SU-DHL-6 (cell line): ENCODE results near the gene C19orf18.

ENCODE experiments used
- H2AFZ ChIP-seq: fragments of 200-600 bp; sonication (generic); 2 replicates; pipeline ENCODE4 v1.6.1; 2014; ENCODE audit warnings: low read depth, mild to moderate bottlenecking, moderate library complexity, mixed read lengths, antibody characterized with exemption, low read length; ENCODE audit not compliant: severe bottlenecking
- H3F3A ChIP-seq: fragments of 200-600 bp; shearing (Covaris generic); 2 replicates; pipeline ENCODE4 v1.6.0; 2016; ENCODE audit warnings: antibody characterized with exemption, mild to moderate bottlenecking; ENCODE audit not compliant: insufficient read depth
- H3K27ac ChIP-seq: fragments of 200-600 bp; sonication (generic); 2 replicates; pipeline ENCODE4 v1.5.1; 2016; ENCODE audit warnings: low read depth, mild to moderate bottlenecking, low read length, moderate library complexity, mixed read lengths
- H3K27me3 ChIP-seq: fragments of 200-600 bp; sonication (generic), shearing (Covaris generic); 2 replicates; pipeline ENCODE4 v1.6.0; 2014; ENCODE audit warnings: mild to moderate bottlenecking, low read length
- H3K36me3 ChIP-seq: fragments of 200-600 bp; sonication (generic); 2 replicates; pipeline ENCODE4 v1.6.1; 2014; ENCODE audit warnings: mild to moderate bottlenecking, low read length, mixed read lengths
- H3K4me2 ChIP-seq: fragments of 300-600, 200-600 bp; shearing (Covaris generic), sonication (generic); 2 replicates; pipeline ENCODE4 v1.6.0; 2014; ENCODE audit warnings: low read length, low read depth, mild to moderate bottlenecking; ENCODE audit not compliant: poor library complexity, severe bottlenecking
- H3K4me3 ChIP-seq: fragments of 200-600 bp; sonication (generic); 2 replicates; pipeline ENCODE4 v1.5.1; 2014; ENCODE audit warnings: antibody characterized with exemption, low read length, mild to moderate bottlenecking, mixed read lengths; ENCODE audit not compliant: insufficient read depth, poor library complexity, severe bottlenecking
- H3K79me2 ChIP-seq: fragments of 200-600 bp; sonication (generic); 2 replicates; pipeline ENCODE4 v1.6.1; 2014; ENCODE audit warnings: mild to moderate bottlenecking, low read length, moderate library complexity; ENCODE audit not compliant: insufficient read depth
- H3K9ac ChIP-seq: fragments of 200-600 bp; sonication (generic); 2 replicates; pipeline ENCODE4 v1.7.0; 2014; ENCODE audit warnings: mild to moderate bottlenecking, low read length
- H3K9me2 ChIP-seq: fragments of 200-600 bp; sonication (generic); replicated peaks from 2 replicates; pipeline ENCODE4 v1.6.1; 2014; ENCODE audit warnings: low read length; ENCODE audit not compliant: insufficient read depth
- H3K9me3 ChIP-seq: fragments of 200-600 bp; sonication (generic); 2 replicates; pipeline ENCODE4 v1.6.1; 2014; ENCODE audit warnings: low read length, mixed read lengths; ENCODE audit not compliant: insufficient read depth
- H4K20me1 ChIP-seq: fragments of 200-600 bp; sonication (generic); 2 replicates; pipeline ENCODE4 v1.6.1; 2014; ENCODE audit warnings: low read depth, mild to moderate bottlenecking, antibody characterized with exemption, low read length, moderate library complexity, mixed read lengths
- CTCF ChIP-seq: fragments of 200-600 bp; sonication (generic); IDR thresholded peaks from one replicate; pipeline ENCODE4 v1.5.1; 2017; ENCODE audit warnings: antibody characterized with exemption, mild to moderate bottlenecking, low read length, moderate library complexity; ENCODE audit not compliant: insufficient read depth, poor library complexity, severe bottlenecking
- EZH2phosphoT487 ChIP-seq: fragments of 200-600 bp; sonication (generic), shearing (Covaris generic); conservative IDR thresholded peaks from 2 replicates; pipeline ENCODE4 v1.6.1; 2018; ENCODE audit warnings: mild to moderate bottlenecking, antibody characterized with exemption, low read length, moderate library complexity, mixed read lengths

The C19orf18 gene

GRCh38 chr19:57974434-57974833 lies at the start of gene C19orf18:
TSS of gene C19orf18 (minus strand) at chr19:57974534. CDS start at chr19:57974432, 102 bp downstream.
- H3K9ac ChIP-seq = no peak within 1 kb of the TSS
- TF ChIP-seq EZH2phosphoT487 = no peak
- H3K9me2 ChIP-seq = no peaks in the 10 kb centered on the region
- no peak within 1 kb of the TSS for H3K4me3 ChIP-seq
- H4K20me1 ChIP-seq = no peaks in the 10 kb centered on the region
- no peak within 1 kb of the TSS for H2AFZ ChIP-seq
- H3K79me2 ChIP-seq = no peaks in the 10 kb centered on the region
- H3K4me2 ChIP-seq = no peak within 1 kb of the TSS
- H3K27ac ChIP-seq = no peak within 1 kb of the TSS
- H3F3A ChIP-seq = no peaks in the 10 kb centered on the region
- 0 out of 2 replicates have a peak, but pooled peaks cover 3% of the 10 kb centered on the region for H3K36me3 ChIP-seq
- H3K9me3 ChIP-seq = peaks cover 44% of the 10 kb centered on the region
- no peaks in the 10 kb centered on the region for H3K27me3 ChIP-seq

GRCh38 chr19:58022283-58022660 lies 47.9 kb upstream of the C19orf18 start:
- TF ChIP-seq CTCF (no peak), EZH2phosphoT487 (no peak)
- no peaks in the 10 kb centered on the region for H3K36me3 ChIP-seq
- no peaks in the 10 kb centered on the region for H3K79me2 ChIP-seq
- H3K27me3 ChIP-seq = no peaks in the 10 kb centered on the region
- no peaks in the 10 kb centered on the region for H3K9me2 ChIP-seq
- no peaks in the 10 kb centered on the region for H3K9me3 ChIP-seq
- H3K27ac ChIP-seq = no peak overlapping the region
- H3K9ac ChIP-seq = no peak overlapping the region
- no peak overlapping the region for H3K4me2 ChIP-seq
- no peak overlapping the region for H3K4me3 ChIP-seq
- H3F3A ChIP-seq = no peaks in the 10 kb centered on the region
- H4K20me1 ChIP-seq = no peaks in the 10 kb centered on the region
- H2AFZ ChIP-seq = peak overlapping the region; percentile 46

- H3K4me2 ChIP-seq = no peak overlapping the region
- no peaks in the 10 kb centered on the region for H4K20me1 ChIP-seq
- H3K79me2 ChIP-seq = no peaks in the 10 kb centered on the region
- H3K9me3 ChIP-seq = no peaks in the 10 kb centered on the region
- peak; percentile 14 for TF ChIP-seq CTCF
- no peak for TF ChIP-seq EZH2phosphoT487
- no peaks in the 10 kb centered on the region for H3K27me3 ChIP-seq
- H3K27ac ChIP-seq = no peak overlapping the region
- no peak overlapping the region for H3K4me3 ChIP-seq
- H2AFZ ChIP-seq = peak overlapping the region; percentile 46
- H3K36me3 ChIP-seq = no peaks in the 10 kb centered on the region
- H3K9ac ChIP-seq = no peak overlapping the region
- H3F3A ChIP-seq = no peaks in the 10 kb centered on the region
- no peaks in the 10 kb centered on the region for H3K9me2 ChIP-seq
Observed at GRCh38 chr19:58021541-58022282, 47.4 kb upstream of the C19orf18 start.

- H3K9me3 ChIP-seq = no peaks in the 10 kb centered on the region
- no peak overlapping the region for H3K4me3 ChIP-seq
- H3K27me3 ChIP-seq = no peaks in the 10 kb centered on the region
- TF ChIP-seq EZH2phosphoT487 = no peak
- TF ChIP-seq CTCF = no peak
- H4K20me1 ChIP-seq = no peaks in the 10 kb centered on the region
- H2AFZ ChIP-seq = no peak overlapping the region
- no peak overlapping the region for H3K9ac ChIP-seq
- no peaks in the 10 kb centered on the region for H3F3A ChIP-seq
- no peak overlapping the region for H3K27ac ChIP-seq
- no peaks in the 10 kb centered on the region for H3K9me2 ChIP-seq
- no peak overlapping the region for H3K4me2 ChIP-seq
- H3K79me2 ChIP-seq = no peaks in the 10 kb centered on the region
- H3K36me3 ChIP-seq = no peaks in the 10 kb centered on the region
Observed at GRCh38 chr19:58020129-58020528, 45.8 kb upstream of the C19orf18 start.
